ENCODE measurements around the gene LSM14B.

Gene LSM14B

GRCh38 chr20:62159052-62159451, 36.8 kb downstream of the LSM14B start:
- no peak overlapping the region for H3K27ac ChIP-seq
- no peak for TF ChIP-seq CTCF (conservative IDR thresholded peaks at IDR 0.05)

GRCh38 chr20:62159839-62160238, 37.6 kb downstream of the LSM14B start:
- no peak overlapping the region for H3K27ac ChIP-seq
- no peak for TF ChIP-seq CTCF (conservative IDR thresholded peaks at IDR 0.05)

- H3K27ac ChIP-seq: no peak overlapping the region
- no peak for TF ChIP-seq CTCF (conservative IDR thresholded peaks at IDR 0.05)
These were observed 38.0 kb downstream of the LSM14B start for GRCh38 chr20:62160253-62160652.

GRCh38 chr20:62160876-62161275, 38.6 kb downstream of the LSM14B start:
- TF ChIP-seq CTCF (conservative IDR thresholded peaks at IDR 0.05): no peak
- no peak overlapping the region for H3K27ac ChIP-seq

- H3K27ac ChIP-seq: no peak overlapping the region
- no peak for TF ChIP-seq CTCF (conservative IDR thresholded peaks at IDR 0.05)
These were observed 39.1 kb downstream of the LSM14B start for GRCh38 chr20:62161347-62161746.

- H3K27ac ChIP-seq: no peak overlapping the region
These were observed 40.6 kb downstream of the LSM14B start for GRCh38 chr20:62162765-62163484.

GRCh38 chr20:62163485-62163865, 41.2 kb downstream of the LSM14B start:
- no peak for TF ChIP-seq CTCF (conservative IDR thresholded peaks at IDR 0.05)
- H3K27ac ChIP-seq: no peak overlapping the region

More at GRCh38 chr20:62162765-62163484, 40.6 kb downstream of the LSM14B start:
- no peak for TF ChIP-seq CTCF (conservative IDR thresholded peaks at IDR 0.05)

All from VCaP (cell line).